H1 (cell line): Measurements from ENCODE around the gene OR8B3. TPM values are rescaled to one million over a fixed set of nuclear protein-coding genes. Genes with fewer than 3 reads are reported as not detected.

Experiments used
- CTCF ChIA-PET: fragments of 300-600 bp; sonication (Branson Sonifier 250); formaldehyde crosslinking; loops from one replicate; lab custom pipeline; 2021; ENCODE audit not compliant: partially characterized antibody; lab: Charles Lee
- POLR2A ChIA-PET: fragments of 300-600 bp; sonication (Branson Sonifier 250); formaldehyde crosslinking; loops from one replicate; lab custom pipeline; 2021; ENCODE audit warnings: inconsistent platforms; ENCODE audit not compliant: partially characterized antibody; lab: Charles Lee
- DNase-seq, 2 experiments: peaks; one replicate each; pipeline versions ENCODE4 v3.0.0 to v3.0.0-alpha.2; 2010 to 2022; ENCODE audit warnings: low spot score in 2 of 2, low read depth in 1 of 2, mixed read lengths in 1 of 2
- FAIRE-seq: peaks from 2 replicates; lab custom pipeline; 2011; peaks lifted over from hg19 to GRCh38; lab: Jason Lieb, UNC
- H2AFZ ChIP-seq: 2 replicates; pipeline ENCODE4 v1.8.1; 2012; ENCODE audit warnings: low read length, inconsistent platforms
- H2AK5ac ChIP-seq: 2 replicates; pipeline ENCODE4 v1.6.1; 2013; ENCODE audit warnings: low read depth, low read length
- H2BK120ac ChIP-seq: replicated peaks from 2 replicates; pipeline ENCODE3; 2013; ENCODE audit warnings: low read depth, low read length, inconsistent platforms
- H2BK12ac ChIP-seq: 2 replicates; pipeline ENCODE4 v1.6.1; 2013; ENCODE audit warnings: low read depth, low read length
- H2BK15ac ChIP-seq: 2 replicates; pipeline ENCODE4 v1.6.1; 2013; ENCODE audit warnings: low read length
- H2BK20ac ChIP-seq: 2 replicates; pipeline ENCODE4 v1.6.1; 2013; ENCODE audit warnings: low read length
- H2BK5ac ChIP-seq: 2 replicates; pipeline ENCODE4 v1.6.1; 2013; ENCODE audit warnings: low read depth, low read length
- H3K14ac ChIP-seq: 2 replicates; pipeline ENCODE4 v1.6.1; 2013; ENCODE audit warnings: inconsistent platforms; ENCODE audit not compliant: insufficient read length
- H3K18ac ChIP-seq: 2 replicates; pipeline ENCODE4 v1.6.1; 2013; ENCODE audit warnings: low read length; ENCODE audit errors: extremely low read depth
- H3K23ac ChIP-seq: 2 replicates; pipeline ENCODE4 v1.6.1; 2013; ENCODE audit warnings: inconsistent platforms; ENCODE audit not compliant: insufficient read length
- H3K23me2 ChIP-seq: 2 replicates; pipeline ENCODE4 v1.6.1; 2013; ENCODE audit warnings: low read depth, low read length
- H3K27ac ChIP-seq: 2 replicates; pipeline ENCODE4 v1.6.1; 2011; ENCODE audit warnings: low read depth, low read length, inconsistent platforms
- H3K27me3 ChIP-seq, 4 experiments: replicated peaks in 1 of 4; 1 replicate in 1 of 4; 2 replicates in 3 of 4; pipeline versions ENCODE4 v1.6.1 to v1.8.1; 2011 to 2013; ENCODE audit warnings: low read length in 3 of 4, mild to moderate bottlenecking in 3 of 4, inconsistent platforms in 2 of 4, mixed read lengths in 2 of 4, moderate library complexity in 1 of 4; ENCODE audit not compliant: control insufficient read depth in 3 of 4, insufficient read depth in 3 of 4; ENCODE audit errors: extremely low read depth in 1 of 4
- H3K36me3 ChIP-seq, 4 experiments: 2 replicates each; pipeline versions ENCODE4 v1.6.1 to v1.8.1; 2011 to 2013; ENCODE audit warnings: mild to moderate bottlenecking in 4 of 4, low read length in 3 of 4, moderate library complexity in 2 of 4, control low read depth in 1 of 4, inconsistent platforms in 1 of 4; ENCODE audit not compliant: insufficient read depth in 4 of 4, control insufficient read depth in 2 of 4
- H3K4ac ChIP-seq: replicated peaks from 2 replicates; pipeline ENCODE3; 2013; ENCODE audit warnings: low read length, low read depth, mixed read lengths, inconsistent platforms; ENCODE audit not compliant: insufficient read length
- H3K4me1 ChIP-seq, 4 experiments: replicated peaks in 1 of 4; 1 replicate in 1 of 4; 2 replicates in 3 of 4; pipeline versions ENCODE4 v1.6.1 to v1.8.1; 2011 to 2013; ENCODE audit warnings: low read length in 3 of 4, inconsistent platforms in 2 of 4, mixed read lengths in 1 of 4; ENCODE audit not compliant: insufficient read depth in 4 of 4, control insufficient read depth in 3 of 4
- H3K4me2 ChIP-seq, 2 experiments: 2 replicates each; pipeline versions ENCODE4 v1.6.1 to v1.8.1; 2011 to 2013; ENCODE audit warnings: low read depth in 2 of 2, low read length in 2 of 2, control low read depth in 1 of 2, inconsistent platforms in 1 of 2, mild to moderate bottlenecking in 1 of 2; ENCODE audit not compliant: insufficient read depth in 1 of 2
- H3K4me3 ChIP-seq, 4 experiments: fragments of 200-600, 300-600 bp in 1 of 4; sonication (generic), shearing (Covaris generic), sonication (Bioruptor Twin) in 1 of 4; 2 replicates each; pipeline versions ENCODE4 v1.5.1 to v1.8.1; 2011 to 2016; ENCODE audit warnings: low read length in 4 of 4, low read depth in 3 of 4, control low read depth in 2 of 4, inconsistent platforms in 2 of 4, mild to moderate bottlenecking in 2 of 4, mixed read lengths in 1 of 4, moderate library complexity in 1 of 4; ENCODE audit not compliant: insufficient read depth in 2 of 4; ENCODE audit errors: extremely low read depth in 1 of 4
- H3K56ac ChIP-seq: replicated peaks from 2 replicates; pipeline ENCODE3; 2013; ENCODE audit warnings: low read depth, mild to moderate bottlenecking, mixed read lengths, low read length, inconsistent platforms; ENCODE audit not compliant: insufficient read length
- H3K79me1 ChIP-seq: 2 replicates; pipeline ENCODE4 v1.6.1; 2013; ENCODE audit warnings: low read depth, low read length, control low read depth
- H3K79me2 ChIP-seq, 2 experiments: 2 replicates each; pipeline versions ENCODE4 v1.6.1 to v1.8.1; 2012 to 2013; ENCODE audit warnings: low read length in 2 of 2, mild to moderate bottlenecking in 2 of 2, inconsistent platforms in 1 of 2; ENCODE audit not compliant: insufficient read depth in 2 of 2, control insufficient read depth in 1 of 2
- H3K9ac ChIP-seq, 4 experiments: replicated peaks in 1 of 4; 1 replicate in 1 of 4; 2 replicates in 3 of 4; pipeline versions ENCODE4 v1.6.1 to v1.8.1; 2011 to 2013; ENCODE audit warnings: low read depth in 3 of 4, low read length in 3 of 4, control low read depth in 2 of 4, mild to moderate bottlenecking in 2 of 4, moderate library complexity in 2 of 4, inconsistent platforms in 1 of 4; ENCODE audit errors: extremely low read depth in 1 of 4
- H3K9me3 ChIP-seq, 2 experiments: 2 replicates each; pipeline versions ENCODE4 v1.6.1 to v1.8.1; 2012 to 2013; ENCODE audit warnings: mild to moderate bottlenecking in 2 of 2, moderate library complexity in 2 of 2, control low read depth in 1 of 2, inconsistent platforms in 1 of 2, low read depth in 1 of 2, low read length in 1 of 2, mixed read lengths in 1 of 2; ENCODE audit not compliant: insufficient read depth in 2 of 2
- H4K20me1 ChIP-seq, 2 experiments: replicated peaks in 1 of 2; 2 replicates each; pipeline versions ENCODE3 to v1.8.1; 2011 to 2013; ENCODE audit warnings: inconsistent platforms in 2 of 2, low read length in 2 of 2, mild to moderate bottlenecking in 1 of 2; ENCODE audit not compliant: insufficient read depth in 2 of 2, control insufficient read depth in 1 of 2
- H4K5ac ChIP-seq: 2 replicates; pipeline ENCODE4 v1.6.1; 2013; ENCODE audit warnings: low read length, low read depth, mixed read lengths, inconsistent platforms; ENCODE audit not compliant: insufficient read length
- H4K8ac ChIP-seq: 2 replicates; pipeline ENCODE4 v1.8.0; 2013; ENCODE audit warnings: mild to moderate bottlenecking, moderate library complexity, low read length, inconsistent platforms; ENCODE audit not compliant: insufficient read depth; ENCODE audit errors: extremely low read depth
- H4K91ac ChIP-seq: replicated peaks from 2 replicates; pipeline ENCODE3; 2013; ENCODE audit warnings: low read length, mixed read lengths, inconsistent platforms; ENCODE audit not compliant: insufficient read length
- BACH1 ChIP-seq: IDR thresholded peaks from 2 replicates; pipeline ENCODE4 v1.6.1; 2012; ENCODE audit warnings: low read length, improper control_type of control experiment
- CBX5 ChIP-seq: fragments of 300-800, 300-1000 bp; sonication (generic); IDR thresholded peaks from 2 replicates; pipeline ENCODE4 v1.7.1; 2016; ENCODE audit warnings: antibody characterized with exemption, low read length, low read depth
- CHD2 ChIP-seq: IDR thresholded peaks from 2 replicates; pipeline ENCODE4 v1.6.1; 2012; ENCODE audit warnings: low read length, improper control_type of control experiment
- CREB1 ChIP-seq: IDR thresholded peaks from 2 replicates; pipeline ENCODE4 v1.6.1; 2012; ENCODE audit warnings: inconsistent platforms
- E2F6 ChIP-seq: IDR thresholded peaks from 2 replicates; pipeline ENCODE4 v1.6.1; 2012; ENCODE audit warnings: inconsistent platforms
- EGR1 ChIP-seq: IDR thresholded peaks from 2 replicates; pipeline ENCODE4 v1.6.1; 2011; ENCODE audit warnings: low read depth, low read length, borderline replicate concordance
- GABPA ChIP-seq: IDR thresholded peaks from 2 replicates; pipeline ENCODE4 v1.6.1; 2011; ENCODE audit warnings: mild to moderate bottlenecking, low read length, moderate library complexity, borderline replicate concordance; ENCODE audit not compliant: insufficient read depth
- JUN ChIP-seq: IDR thresholded peaks from 2 replicates; pipeline ENCODE4 v1.6.1; 2011; ENCODE audit warnings: low read depth, mild to moderate bottlenecking, improper control_type of control experiment, low read length
- POLR2AphosphoS5 ChIP-seq: IDR thresholded peaks from 2 replicates; pipeline ENCODE4 v1.6.1; 2011; ENCODE audit warnings: low read depth, low read length
- RBBP5 ChIP-seq: IDR thresholded peaks from 2 replicates; pipeline ENCODE4 v1.7.1; 2012; ENCODE audit warnings: low read depth, mild to moderate bottlenecking, inconsistent platforms, low read length, moderate library complexity, borderline replicate concordance
- RFX5 ChIP-seq: IDR thresholded peaks from 2 replicates; pipeline ENCODE4 v1.6.1; 2011; ENCODE audit warnings: low read depth, low read length, improper control_type of control experiment, borderline replicate concordance
- RXRA ChIP-seq: IDR thresholded peaks from 2 replicates; pipeline ENCODE4 v1.6.1; 2011; ENCODE audit warnings: low read depth, mild to moderate bottlenecking, low read length, moderate library complexity; ENCODE audit not compliant: insufficient read depth
- SRF ChIP-seq: IDR thresholded peaks from 2 replicates; pipeline ENCODE4 v1.6.1; 2011; ENCODE audit warnings: mild to moderate bottlenecking, low read depth, low read length, moderate library complexity
- TAF1 ChIP-seq: IDR thresholded peaks from 2 replicates; pipeline ENCODE4 v1.6.1; 2011; ENCODE audit warnings: mild to moderate bottlenecking, low read depth, low read length
- YY1 ChIP-seq: IDR thresholded peaks from 2 replicates; pipeline ENCODE4 v1.6.1; 2011; ENCODE audit warnings: low read depth, mild to moderate bottlenecking, low read length
- ZNF274 ChIP-seq: IDR thresholded peaks from 2 replicates; pipeline ENCODE4 v1.7.0; 2012; ENCODE audit warnings: low read length, borderline replicate concordance; ENCODE audit errors: extremely low read depth
- WGBS, 2 experiments: shearing (Covaris generic) in 1 of 2; methylation state at CpG; one replicate each; pipeline versions ENCODE4 v1.1.6 to v1.1.7; 2013 to 2015; ENCODE audit warnings: low lambda C conversion rate in 2 of 2, mixed read lengths in 2 of 2, inconsistent platforms in 1 of 2, low coverage in 1 of 2, missing lambda C conversion rate in 1 of 2; ENCODE audit not compliant: insufficient replicate concordance in 2 of 2, insufficient coverage in 1 of 2, insufficient read length in 1 of 2; ENCODE audit errors: extremely low coverage in 1 of 2, missing lambda C conversion rate in 1 of 2; 5-methylcytosine and 5-hydroxymethylcytosine counted together
- polyA plus RNA-seq, 7 experiments: library from polyadenylated mRNA; depleted of rRNA in 3 of 7; stranded (reverse) in 5 of 7; unstranded in 2 of 7; fragments of >200 nt in 5 of 7; fragments of 200-250 nt in 2 of 7; gene quantifications; 1 replicate in 5 of 7; 2 replicates in 1 of 7; 4 replicates in 1 of 7; pipeline versions ENCODE4 v1.2.1 to v1.2.3, GENCODE V29; 2011 to 2013; ENCODE audit warnings: missing spikeins in 2 of 7, mixed read lengths in 2 of 7
- total RNA-seq: library from RNA; stranded (reverse); fragmentation: NEBNext Ultra II Directional; extraction: Animal tissue kit (Norgen Biotek cat#: 25700); gene quantifications from 2 replicates; pipeline ENCODE4 v1.2.1, GENCODE V29; 2021

The OR8B3 gene
- total and polyA plus RNA-seq, 2 of the 8 experiments (the other 6 are each of a cell fraction or from before 2014, with no cell fraction given), result not detected

- Histone ChIP-seq H3K4ac (no peak overlapping the region), H3K18ac (no peak overlapping the region), H3K27me3 (no peaks in the 10 kb centered on the region), H3K56ac (no peak overlapping the region), H3K9me3 (peaks cover 0 to 2% of the 10 kb centered on the region in 2 experiments; a peak in 1 of 4 replicates), H2BK5ac (no peak overlapping the region), H2BK12ac (no peak overlapping the region), H3K4me3 (no peak overlapping the region), H2AFZ (no peak overlapping the region), H4K20me1 (no peaks in the 10 kb centered on the region), H4K8ac (no peak overlapping the region), H3K79me1 (no peaks in the 10 kb centered on the region), H2AK5ac (no peak overlapping the region), H3K23me2 (no peaks in the 10 kb centered on the region), H3K79me2 (no peaks in the 10 kb centered on the region), H2BK120ac (no peak overlapping the region), H3K36me3 (no peaks in the 10 kb centered on the region), H3K27ac (no peak overlapping the region), H3K14ac (no peak overlapping the region), H2BK20ac (no peak overlapping the region), H2BK15ac (no peak overlapping the region), H3K9ac (no peak overlapping the region), H3K4me1 (no peaks in the 10 kb centered on the region), H4K91ac (no peak overlapping the region), H3K4me2 (no peak overlapping the region), H4K5ac (no peak overlapping the region), H3K23ac (no peak overlapping the region)
- POLR2A ChIA-PET, result no interaction called here
- WGBS, 2 experiments, result 94% methylated on average over 5 of the region's 5 CpGs; no CpG with 5 or more reads in 1 of the 2 experiments
- FAIRE-seq, result no peak
- CTCF ChIA-PET, result interaction anchor here (0.9 to 3.7 kb wide), 4 partner anchors 25 to 179 kb away, joined by 3 to 20 read pairs (median 6); no protein-coding TSS in a partner anchor
- no peak for DNase-seq
- no peak for TF ChIP-seq BACH1
- no peak for TF ChIP-seq RBBP5
- no peak for TF ChIP-seq RXRA
- TF ChIP-seq SRF, result no peak
- no peak for TF ChIP-seq JUN
- TF ChIP-seq CREB1, result no peak
- TF ChIP-seq TAF1, result no peak
- no peak for TF ChIP-seq POLR2AphosphoS5
- TF ChIP-seq CHD2, result no peak
- no peak for TF ChIP-seq E2F6
- TF ChIP-seq CBX5, result no peak
- no peak for TF ChIP-seq GABPA
- TF ChIP-seq ZNF274, result no peak
- TF ChIP-seq YY1, result no peak
- no peak for TF ChIP-seq RFX5
- no peak for TF ChIP-seq EGR1
Observed at GRCh38 chr11:124441081-124441480, 42.3 kb upstream of the OR8B3 start.
